Amygdala (tissue), 56 donors: Measurements from ENCODE around the gene INAFM2.

Experiments used
- DNase-seq, 56 donors: peaks; one replicate each; lab custom pipeline; 2025; lab: John Stamatoyannopoulos, UW

Gene INAFM2

DNA sequence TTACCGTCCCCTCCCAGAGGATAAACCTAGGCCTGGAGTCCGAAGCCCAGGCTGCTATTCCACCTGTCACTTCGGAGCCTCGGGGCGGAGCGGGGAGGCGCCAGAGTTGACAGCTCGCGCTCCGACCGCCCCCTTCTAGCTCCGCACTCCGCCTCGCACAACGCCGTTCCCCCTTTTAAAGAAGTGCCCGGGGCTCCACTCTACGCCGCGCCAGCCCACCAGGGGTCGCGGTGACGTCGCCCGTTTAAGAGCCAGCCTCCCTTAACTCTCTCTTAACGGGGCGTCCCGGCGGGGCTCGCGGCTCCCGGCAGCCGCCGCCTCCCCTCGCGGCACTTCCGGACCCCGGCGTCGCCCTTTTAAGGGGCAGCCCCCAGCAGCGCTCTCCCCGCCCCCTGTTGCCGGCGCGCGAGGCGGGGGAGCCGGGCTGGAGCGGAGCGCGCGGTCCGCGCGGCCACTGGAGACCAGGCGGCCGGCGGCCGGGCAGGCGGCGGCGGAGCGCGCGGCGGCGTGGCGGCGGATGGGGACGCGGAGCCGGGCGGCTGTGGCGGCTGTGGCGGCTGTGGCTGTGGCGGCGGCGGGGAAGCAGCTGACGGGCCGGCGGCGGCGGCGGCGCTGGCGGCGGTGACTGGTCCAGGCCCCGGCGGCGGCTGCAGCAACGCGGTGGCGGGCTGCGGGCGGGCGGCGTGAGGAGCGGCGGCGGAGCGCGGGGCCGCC, at the start of gene INAFM2:
Gene INAFM2 (plus strand): TSS at position 454 of the 714 bp plus-strand sequence. CDS start 364 bp downstream, outside the sequence.
- DNase-seq, result peak in 55 of 56 donors; percentile 41 to 89 (median 73)

DNA sequence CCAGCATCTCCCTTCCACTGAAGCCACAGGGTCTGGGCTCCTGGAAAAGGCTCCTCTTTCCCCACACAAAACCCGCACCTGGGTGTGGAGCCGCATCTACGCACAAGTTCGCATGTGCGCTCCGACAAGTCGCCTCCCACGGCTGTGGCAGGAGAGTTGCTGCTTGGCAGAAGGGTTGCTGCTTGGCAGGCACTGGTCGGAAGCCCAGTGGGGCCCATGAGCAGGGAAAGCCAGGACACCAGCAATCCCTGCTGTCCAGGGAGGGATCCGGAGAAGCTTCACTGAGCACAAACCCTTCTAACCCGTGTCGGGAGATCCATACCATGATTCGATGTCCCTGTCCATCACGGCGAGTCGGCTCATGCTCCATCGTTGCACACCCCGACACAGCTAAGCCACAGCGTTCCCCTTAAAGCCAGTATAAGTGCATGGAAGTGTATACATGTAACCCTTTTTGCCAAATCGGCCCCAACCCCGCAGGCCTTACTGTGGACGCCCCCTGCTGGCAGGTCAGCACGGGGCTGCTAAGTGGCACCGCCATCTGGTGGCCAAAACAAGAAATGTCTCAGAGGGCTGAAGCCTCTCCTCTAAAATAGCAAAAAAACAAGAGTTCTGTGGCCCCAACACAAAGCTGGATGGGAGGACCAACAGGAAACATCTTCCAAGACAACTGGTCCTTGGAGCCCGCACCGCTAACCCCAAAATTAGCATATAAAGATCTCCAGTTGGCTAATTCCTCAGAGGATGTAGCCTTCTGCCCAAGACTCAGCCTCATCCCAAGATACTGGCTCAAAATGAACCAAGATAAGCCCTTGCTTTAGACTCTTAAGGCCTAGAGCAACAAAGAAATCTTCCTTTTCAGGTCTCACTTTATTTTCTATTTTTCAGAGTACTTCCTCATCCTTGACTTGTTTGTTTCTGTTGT, 48.9 kb upstream of the INAFM2 start:
- peak in 50 of 56 donors; percentile 19 to 81 (median 50) for DNase-seq

DNA sequence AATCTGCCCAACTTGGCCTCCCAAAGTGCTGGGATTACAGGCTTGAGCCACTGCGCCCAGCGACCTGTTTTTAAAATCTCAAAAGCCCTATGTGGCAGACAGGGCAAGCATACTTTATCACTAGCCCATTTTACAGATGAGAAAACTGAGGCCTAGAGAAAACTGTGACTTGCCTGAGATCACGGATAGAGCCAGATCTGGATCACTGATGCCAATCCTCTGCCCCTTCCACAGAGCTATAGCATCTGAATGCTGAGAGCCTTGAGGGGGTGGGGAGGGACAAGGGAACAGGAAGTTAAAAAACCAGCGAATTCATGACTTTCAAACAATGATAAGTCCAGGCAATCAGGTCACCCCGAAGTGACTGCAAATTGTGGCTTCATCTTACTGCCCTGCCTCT, 48.0 kb upstream of the INAFM2 start:
- no peak for DNase-seq

DNA sequence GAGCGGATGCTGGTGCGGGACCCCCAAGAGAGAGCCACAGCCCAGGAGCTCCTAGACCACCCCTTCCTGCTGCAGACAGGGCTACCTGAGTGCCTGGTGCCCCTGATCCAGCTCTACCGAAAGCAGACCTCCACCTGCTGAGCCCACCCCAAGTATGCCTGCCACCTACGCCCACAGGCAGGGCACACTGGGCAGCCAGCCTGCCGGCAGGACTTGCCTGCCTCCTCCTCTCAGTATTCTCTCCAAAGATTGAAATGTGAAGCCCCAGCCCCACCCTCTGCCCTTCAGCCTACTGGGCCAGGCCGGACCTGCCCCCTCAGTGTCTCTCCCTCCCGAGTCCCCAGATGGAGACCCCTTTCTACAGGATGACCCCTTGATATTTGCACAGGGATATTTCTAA, 47.5 kb upstream of the INAFM2 start:
- no peak for DNase-seq

DNA sequence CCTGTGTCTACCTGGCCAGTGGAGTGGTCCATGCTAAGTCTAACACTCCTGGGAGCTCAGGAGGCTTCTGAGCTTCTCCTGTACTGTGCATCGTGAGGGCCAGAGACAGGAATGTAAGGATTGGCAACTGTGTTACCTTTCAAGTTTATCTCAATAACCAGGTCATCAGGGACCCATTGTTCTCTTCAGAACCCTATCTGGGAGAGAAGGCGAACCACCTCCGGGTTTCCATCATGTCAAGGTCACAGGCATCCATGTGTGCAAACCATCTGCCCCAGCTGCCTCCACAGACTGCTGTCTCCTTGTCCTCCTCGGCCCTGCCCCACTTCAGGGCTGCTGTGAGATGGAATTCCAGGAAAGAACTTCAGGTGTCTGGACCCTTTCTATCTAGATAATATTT, 46.6 kb upstream of the INAFM2 start:
- no peak for DNase-seq

DNA sequence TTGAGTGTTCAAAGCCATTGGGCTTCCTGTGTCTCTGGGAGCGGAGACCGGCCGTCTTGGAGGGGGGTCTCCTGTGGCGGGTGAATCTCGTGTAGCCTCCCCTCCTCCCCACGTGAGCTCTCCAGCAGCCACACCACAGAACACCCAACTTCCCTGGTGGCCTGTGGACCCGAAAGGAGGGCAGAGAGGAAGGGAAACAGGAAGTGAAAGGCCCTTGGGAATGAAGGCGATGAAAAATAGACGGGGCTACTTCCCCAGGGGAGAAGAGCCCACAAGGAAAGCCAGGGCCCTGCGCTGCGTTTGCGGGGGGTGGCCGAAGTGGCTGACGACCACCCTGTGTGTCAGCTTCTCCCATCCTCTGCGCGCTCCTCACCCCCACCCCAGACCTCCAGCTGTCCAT, 46.0 kb upstream of the INAFM2 start:
- DNase-seq, result peak in 1 of 56 donors; percentile 24

DNA sequence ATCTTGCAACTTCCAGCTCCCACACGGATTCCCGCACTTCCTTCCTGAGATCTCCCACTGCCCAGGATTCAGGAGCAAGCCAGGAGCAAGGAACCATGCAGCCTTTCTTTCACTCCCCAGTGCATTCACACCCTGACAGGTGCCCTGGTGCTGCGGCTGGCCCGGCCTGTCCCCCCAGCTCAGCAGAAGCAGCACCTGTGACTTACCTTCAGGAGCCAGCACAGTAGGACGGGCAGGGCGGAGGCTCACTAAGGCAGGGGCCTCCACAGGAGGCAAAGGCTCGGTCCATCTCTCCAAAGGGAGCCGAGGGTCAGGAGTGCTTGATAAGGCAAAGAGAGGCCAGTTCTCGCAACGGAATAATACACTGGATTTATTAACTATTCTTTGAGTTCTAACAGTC, 45.5 kb upstream of the INAFM2 start:
- no peak for DNase-seq

DNA sequence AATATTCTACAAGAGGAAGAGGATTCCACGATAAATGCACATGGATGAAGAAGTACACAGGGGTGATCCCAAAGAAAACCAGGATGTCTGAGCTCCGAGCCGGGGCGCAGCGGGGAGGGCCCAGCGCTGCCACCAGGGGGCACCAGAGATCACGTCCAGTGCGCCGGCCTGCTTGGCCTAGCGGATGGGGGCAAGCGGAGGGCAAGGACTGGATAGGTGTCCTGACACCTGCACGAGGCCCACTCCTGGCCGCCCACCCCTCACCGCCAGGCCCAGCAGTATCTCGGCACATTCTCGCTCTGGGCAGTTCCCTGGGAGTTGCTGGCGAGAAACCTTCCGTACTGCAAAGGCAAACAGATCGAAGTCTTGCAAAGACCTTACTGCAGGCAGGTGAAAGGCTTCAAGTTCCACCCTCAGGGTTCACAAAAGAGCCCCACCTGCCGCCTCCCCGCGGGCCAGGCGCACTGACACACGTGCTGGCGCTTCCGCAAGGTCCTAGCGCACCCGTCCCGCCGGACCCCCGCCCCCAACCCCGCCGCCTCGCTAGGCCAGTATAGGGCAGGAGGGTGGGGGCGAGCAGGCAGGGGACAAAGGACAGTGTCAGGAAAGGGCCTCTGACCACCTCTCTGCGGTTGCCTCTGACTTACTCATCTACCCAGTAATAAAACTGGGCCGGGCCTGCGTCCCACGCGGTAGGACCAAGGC, 43.9 kb upstream of the INAFM2 start:
- DNase-seq, result peak in 45 of 56 donors; percentile 9 to 76 (median 41)

DNA sequence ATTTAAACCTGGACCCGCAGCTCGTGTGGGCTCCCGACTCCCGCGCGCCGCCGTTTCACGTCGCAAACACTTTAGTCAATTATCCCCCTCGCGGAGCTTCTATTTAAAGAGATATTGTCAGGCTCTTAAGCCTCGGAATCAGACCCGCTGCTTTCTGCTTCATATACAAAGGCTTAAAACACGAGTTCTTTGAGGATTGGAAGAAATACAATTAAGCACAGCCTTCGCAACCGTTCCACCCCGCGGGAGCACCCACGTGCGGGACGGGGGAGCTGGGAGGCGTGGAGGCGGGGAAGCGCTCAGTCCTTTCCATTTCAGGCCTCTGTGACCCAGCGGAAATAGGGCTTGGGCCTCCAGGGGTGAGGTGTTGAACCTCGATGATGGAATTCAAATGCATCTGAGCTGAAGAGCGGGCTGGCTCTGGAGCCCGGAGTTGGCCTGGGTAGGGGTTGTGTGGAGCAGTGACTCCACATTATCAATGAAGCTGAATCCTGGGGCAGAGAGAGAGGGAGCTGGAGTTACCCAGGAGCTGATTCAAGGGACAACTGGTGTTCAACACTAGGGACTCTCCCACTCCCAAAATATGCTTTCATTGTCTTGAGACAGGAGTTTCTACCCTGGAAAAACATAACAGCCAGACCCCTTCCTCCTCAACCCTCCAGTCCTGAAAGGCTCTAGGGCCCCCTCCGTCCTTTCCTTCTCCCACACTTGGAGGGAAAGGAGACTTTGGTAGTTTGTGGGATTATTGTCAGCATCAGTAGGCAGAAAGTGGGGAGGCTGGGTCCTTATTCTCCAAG, 43.0 kb upstream of the INAFM2 start:
- peak in 4 of 56 donors; percentile 14 to 30 (median 18) for DNase-seq

DNA sequence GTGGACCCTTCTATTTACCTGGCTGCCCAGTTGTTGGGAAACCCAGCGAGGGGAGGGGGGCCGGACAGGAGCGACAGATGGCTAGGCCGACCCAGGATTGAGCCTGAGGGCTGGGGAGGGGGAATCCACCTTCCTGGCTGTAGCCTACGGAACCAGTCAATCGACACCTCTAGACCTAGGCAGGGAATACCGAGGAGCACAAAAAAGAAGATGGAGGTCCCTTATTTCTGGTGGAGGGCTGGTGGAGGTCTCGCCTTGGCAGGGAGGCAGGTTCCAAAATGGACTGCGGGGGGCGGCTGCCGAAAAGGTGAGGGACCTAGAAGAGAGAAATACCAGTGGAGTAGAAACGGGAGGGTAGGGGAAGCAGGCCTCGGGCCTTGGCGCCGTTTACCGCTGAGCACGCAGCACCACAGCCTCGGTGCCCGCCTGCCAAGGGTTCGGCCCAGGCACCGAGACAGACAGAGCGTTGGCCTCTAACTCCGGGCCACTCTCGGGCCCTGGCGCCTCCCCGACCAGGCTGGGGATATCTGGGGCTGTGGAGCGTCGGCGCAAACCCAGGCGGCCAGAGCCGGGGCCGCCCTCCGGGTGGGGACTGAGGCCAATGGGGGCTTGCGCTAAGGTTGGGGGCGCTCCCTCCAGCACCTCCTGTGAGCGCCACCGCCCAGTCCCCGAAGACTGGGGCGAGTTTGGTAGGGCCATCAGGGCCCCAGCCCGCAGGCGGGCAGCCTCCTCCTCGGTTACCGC, 42.3 kb upstream of the INAFM2 start:
- no peak for DNase-seq

DNA sequence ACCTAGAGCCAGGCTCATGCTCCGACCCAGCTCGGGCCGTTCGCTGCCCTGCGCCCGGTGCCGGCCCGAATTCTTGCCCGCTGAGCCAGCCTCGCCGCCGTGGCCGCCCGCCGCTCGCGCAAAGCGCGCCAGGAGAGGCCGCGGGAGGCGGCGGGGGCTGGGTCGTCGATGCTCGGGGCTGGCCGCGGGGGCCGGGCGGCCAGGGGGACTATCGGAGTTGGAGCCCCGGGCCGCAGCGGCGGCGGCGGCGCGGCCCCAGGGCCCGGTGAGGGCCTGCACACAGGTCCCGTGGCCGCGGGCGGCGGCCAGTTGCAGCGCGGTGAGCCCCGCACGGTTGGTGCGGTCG, 41.7 kb upstream of the INAFM2 start:
- DNase-seq, result no peak

DNA sequence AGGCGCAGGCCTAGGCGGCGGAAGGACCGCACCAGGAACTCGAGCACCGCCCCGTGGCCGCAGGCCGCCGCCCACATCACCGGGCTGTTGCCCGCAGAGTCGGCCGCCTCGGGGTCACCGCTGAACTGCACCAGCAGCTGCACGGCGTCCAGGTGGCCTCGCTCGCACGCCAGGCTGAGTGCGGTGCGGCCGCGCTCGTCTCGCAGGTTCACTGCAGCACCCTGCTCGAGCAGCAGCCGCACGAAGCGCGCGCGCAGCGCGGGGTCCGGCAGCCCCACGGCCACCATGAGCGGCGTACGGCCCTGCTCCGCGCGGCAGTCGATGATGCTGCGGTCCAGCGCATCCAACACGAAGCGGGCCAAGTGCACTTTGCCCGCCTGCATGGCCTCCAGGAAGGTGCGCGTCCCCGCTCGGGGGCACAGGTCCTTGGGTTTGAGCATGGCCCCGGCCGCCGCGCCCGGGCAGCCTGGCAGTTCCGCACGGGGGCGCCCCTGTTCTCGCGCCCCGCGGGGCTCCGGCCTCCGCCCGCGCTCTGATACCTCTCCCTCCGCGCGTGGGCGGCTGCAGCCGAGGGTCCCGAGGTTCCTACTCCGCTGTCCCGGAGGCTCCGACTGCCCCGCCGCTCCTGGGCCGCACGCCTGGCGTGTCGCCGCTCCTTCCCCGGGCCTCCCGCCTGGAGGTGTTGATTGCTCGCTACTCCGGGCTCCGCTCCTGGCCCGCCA, 41.2 kb upstream of the INAFM2 start:
- peak in 1 of 56 donors; percentile 24 for DNase-seq

DNA sequence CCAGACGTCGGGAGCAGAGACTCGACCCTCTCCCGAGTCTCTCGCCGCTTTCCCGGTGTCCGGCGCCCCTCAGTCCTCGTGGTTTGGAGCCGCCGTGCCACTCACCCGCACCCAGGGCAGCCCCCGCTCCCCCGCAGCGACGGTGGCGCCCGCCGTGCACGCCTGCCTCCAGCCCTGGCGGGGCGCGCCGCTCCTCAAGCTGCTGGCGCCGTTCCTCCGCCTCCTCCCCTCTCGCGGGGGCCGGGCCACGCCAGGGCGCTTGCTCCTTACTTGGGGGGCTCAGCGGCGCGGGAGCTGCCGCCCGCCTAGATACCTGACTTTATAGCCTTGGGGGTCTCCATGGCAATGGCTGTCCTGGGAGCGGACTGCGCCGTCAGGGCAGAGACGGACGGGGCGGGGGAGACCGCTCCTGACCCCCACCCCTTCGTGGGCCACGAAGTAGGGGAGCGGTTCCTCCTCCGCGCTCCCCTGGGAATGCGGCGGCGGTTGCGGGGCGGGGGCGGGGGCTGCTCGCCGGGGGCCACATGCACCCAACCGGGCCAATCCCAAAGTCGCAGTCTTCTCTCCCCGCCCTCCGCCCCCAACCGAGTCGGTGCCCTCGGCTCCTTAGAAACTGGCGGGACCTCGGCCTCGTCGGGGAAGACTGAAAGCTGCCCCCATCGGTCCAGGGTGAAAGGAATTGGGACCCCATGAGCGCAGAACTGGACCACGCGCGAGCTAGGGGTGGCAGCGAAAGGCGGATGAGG, 40.5 kb upstream of the INAFM2 start, which contains the start of gene ANKRD63:
Gene ANKRD63 (minus strand): TSS at position 196 of the 746 bp plus-strand sequence. CDS start 478 bp downstream, outside the sequence.
- no peak for DNase-seq

DNA sequence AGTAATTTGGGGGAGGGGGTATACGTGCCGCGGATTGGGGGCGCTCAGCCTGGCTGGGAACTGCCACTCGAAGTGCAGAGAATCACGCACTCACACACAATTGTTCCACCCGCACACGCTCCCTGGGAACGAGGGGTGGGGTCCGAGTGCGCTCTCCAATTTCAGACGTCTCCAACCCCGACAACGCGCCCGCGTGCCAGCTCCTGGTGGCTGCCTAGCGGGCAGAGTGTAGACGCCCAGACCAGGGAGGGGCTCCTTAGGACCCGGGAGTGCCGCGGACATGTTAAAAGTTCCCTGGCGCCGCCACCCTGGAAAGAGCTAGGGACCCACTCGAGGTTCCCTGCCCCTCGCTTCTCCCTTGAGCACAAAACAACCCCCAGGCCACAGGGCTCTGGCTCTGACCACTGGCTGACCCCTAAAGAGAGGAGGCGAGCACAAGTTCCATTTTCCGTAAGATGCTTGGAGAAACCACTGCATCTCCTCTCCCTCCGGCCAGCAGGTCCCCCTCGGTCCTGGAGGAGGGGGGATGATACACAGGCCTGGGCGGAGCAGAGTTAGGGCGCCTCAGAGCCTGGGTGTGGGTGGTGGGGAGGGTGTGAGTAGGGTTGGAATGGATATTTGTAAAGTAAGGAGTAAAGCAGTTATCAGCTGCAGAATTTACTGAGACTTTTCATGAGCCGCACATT, 39.7 kb upstream of the INAFM2 start:
- no peak for DNase-seq

DNA sequence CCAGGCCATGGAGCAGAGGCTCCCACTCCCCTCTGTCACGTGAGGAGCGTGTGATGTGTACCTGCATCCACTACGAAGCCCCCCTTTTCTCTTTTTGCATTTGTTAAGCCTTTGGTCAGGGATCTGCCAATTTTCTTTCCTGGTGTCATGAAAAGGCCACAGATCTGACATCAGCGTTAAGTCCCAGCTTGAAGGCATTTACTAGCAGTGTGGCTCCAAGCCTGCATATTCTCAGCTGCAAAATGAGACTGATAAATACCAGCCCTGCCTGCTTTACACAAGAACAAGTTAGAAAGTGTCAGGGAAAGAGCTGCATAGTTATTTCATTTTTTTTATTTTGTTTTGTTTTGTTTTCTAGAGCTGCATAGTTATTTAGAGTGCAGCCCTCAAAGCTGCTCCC, 38.3 kb upstream of the INAFM2 start:
- no peak for DNase-seq

DNA sequence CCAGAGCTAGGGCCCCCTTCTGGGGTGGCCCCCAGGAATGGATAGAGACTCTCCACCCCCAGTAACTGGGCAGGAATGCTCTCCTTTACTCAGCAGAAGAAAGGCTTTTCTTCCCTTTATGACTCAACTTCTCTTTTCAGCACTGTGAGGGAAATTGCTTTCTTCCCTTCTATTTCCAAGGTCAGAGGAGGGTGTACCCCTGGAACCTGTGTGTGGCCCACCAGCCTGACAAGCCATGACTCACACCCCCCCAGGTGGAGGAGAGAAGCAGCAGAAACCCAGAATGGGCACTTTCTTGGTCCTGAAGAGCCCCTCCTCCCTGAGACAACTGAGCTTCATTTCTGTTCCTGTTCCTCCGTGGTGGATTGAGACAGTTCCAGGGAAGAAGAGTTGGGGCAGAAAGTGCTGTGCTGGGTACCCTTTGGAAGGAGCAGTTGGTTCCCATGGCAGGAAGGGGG, 37.9 kb upstream of the INAFM2 start:
- no peak for DNase-seq

DNA sequence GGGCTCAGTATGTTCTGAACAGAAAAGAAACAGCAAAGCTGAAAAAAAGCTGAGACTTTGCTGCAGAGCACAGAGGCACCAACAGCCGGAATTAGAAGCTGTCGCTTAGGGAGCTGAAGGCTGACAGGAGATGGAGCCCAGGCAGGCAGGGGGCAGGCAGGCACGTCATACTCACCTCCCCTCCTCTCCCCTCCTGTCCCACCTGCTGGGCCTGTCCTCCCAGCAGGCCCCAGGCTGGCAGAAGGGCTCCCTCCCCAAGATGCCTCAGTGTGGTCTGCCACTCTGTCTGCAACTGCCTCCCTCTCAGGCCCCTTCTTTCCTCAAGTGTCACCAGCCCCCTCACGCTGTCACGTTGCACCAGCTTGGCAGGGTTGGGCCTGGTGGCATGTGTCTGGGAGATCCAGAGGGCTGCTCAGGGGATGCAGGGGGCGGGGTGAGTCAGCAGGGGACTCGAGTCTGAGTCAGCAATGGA, 37.4 kb upstream of the INAFM2 start:
- DNase-seq, result peak in 2 of 56 donors; percentile 26 to 38
